ENCODE results near the gene MRAP2. TPM values are rescaled to one million over a fixed set of nuclear protein-coding genes. Genes with fewer than 3 reads are reported as not detected.
A peak's percentile ranks its signal among the peaks of the same experiment; 100 is the strongest.

The MRAP2 gene
- polyA plus RNA-seq, 1 donor from 2014 or later = 1.0 TPM

DNA sequence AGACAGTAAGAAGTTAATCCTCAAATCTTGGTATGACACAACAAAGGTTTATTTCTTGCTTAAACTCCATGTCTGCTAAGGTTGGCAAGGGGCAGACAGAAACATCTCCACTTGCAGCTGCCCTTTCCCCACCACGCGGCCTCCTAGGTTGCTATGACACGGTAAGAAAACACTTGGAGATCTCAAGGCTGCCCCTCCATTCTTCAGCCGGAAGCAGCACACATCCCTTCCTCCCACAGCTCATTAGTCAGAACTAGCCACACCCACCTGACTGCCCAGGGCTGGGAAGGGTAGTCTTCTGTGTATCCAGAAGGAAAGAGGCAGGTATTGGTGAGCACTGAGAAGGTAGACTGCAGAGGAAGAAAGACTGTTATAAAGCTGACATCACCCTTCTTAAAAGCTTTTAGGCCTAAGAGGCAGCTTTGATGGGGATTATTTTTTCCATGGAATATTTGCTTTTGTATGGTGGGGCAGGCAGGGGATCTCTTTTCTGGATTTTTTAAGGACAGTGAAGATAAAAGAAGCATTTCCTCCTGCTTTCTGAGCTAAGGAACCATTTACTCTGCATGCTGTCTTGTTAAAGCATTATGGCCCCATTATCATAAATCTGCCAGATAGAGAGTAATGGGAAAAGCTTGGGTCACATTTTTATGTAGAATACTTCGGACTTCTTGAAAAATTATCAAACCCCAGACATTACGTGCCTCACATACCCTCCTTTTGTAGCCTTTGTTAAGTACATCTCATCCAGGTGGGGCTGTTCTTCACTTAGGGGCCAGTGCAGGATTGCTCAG lies 41.6 kb downstream of the MRAP2 start:
- H3K27me3 ChIP-seq (ENCODE audit: insufficient read depth, low read depth, low read length) = no peaks in the 10 kb centered on the region
- no peaks in the 10 kb centered on the region for H3K9me3 ChIP-seq (ENCODE audit: low read length)
- H3K4me2 ChIP-seq (ENCODE audit: low read length) = no peak overlapping the region
- no peaks in the 10 kb centered on the region for H3F3A ChIP-seq (ENCODE audit: insufficient read depth, low read length, poor library complexity, severe bottlenecking)
- H3K9me2 ChIP-seq (ENCODE audit: insufficient read depth, low read length) = no peaks in the 10 kb centered on the region
- H2AFZ ChIP-seq (ENCODE audit: low read depth, low read length) = no peak overlapping the region
- peak overlapping the region; percentile 32 for H3K27ac ChIP-seq (ENCODE audit: low read length)
- no peaks in the 10 kb centered on the region for H4K20me1 ChIP-seq (ENCODE audit: insufficient read depth)
- no peaks in the 10 kb centered on the region for H3K36me3 ChIP-seq (ENCODE audit: insufficient read depth, low read length)
- H3K4me3 ChIP-seq (ENCODE audit: low read length) = no peak overlapping the region
- no peak overlapping the region for H3K9ac ChIP-seq (ENCODE audit: low read length)
- no peak for TF ChIP-seq MXI1 (conservative IDR thresholded peaks at IDR 0.05; ENCODE audit: poor library complexity, severe bottlenecking)
- no peak for TF ChIP-seq EZH2 (IDR thresholded peaks at IDR 0.05; ENCODE audit: borderline replicate concordance, insufficient read depth, low read length, poor library complexity, severe bottlenecking)
- TF ChIP-seq, protein P1, sequence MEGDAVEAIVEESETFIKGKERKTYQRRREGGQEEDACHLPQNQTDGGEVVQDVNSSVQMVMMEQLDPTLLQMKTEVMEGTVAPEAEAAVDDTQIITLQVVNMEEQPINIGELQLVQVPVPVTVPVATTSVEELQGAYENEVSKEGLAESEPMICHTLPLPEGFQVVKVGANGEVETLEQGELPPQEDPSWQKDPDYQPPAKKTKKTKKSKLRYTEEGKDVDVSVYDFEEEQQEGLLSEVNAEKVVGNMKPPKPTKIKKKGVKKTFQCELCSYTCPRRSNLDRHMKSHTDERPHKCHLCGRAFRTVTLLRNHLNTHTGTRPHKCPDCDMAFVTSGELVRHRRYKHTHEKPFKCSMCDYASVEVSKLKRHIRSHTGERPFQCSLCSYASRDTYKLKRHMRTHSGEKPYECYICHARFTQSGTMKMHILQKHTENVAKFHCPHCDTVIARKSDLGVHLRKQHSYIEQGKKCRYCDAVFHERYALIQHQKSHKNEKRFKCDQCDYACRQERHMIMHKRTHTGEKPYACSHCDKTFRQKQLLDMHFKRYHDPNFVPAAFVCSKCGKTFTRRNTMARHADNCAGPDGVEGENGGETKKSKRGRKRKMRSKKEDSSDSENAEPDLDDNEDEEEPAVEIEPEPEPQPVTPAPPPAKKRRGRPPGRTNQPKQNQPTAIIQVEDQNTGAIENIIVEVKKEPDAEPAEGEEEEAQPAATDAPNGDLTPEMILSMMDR (IDR thresholded peaks at IDR 0.05; ENCODE audit: poor library complexity, severe bottlenecking) = no peak
- no peak for TF ChIP-seq POLR2AphosphoS5 (IDR thresholded peaks at IDR 0.05)
- TF ChIP-seq RAD21 (conservative IDR thresholded peaks at IDR 0.05) = no peak
- TF ChIP-seq TAF1 (IDR thresholded peaks at IDR 0.05; ENCODE audit: low read depth) = no peak
- TF ChIP-seq, protein P2, sequence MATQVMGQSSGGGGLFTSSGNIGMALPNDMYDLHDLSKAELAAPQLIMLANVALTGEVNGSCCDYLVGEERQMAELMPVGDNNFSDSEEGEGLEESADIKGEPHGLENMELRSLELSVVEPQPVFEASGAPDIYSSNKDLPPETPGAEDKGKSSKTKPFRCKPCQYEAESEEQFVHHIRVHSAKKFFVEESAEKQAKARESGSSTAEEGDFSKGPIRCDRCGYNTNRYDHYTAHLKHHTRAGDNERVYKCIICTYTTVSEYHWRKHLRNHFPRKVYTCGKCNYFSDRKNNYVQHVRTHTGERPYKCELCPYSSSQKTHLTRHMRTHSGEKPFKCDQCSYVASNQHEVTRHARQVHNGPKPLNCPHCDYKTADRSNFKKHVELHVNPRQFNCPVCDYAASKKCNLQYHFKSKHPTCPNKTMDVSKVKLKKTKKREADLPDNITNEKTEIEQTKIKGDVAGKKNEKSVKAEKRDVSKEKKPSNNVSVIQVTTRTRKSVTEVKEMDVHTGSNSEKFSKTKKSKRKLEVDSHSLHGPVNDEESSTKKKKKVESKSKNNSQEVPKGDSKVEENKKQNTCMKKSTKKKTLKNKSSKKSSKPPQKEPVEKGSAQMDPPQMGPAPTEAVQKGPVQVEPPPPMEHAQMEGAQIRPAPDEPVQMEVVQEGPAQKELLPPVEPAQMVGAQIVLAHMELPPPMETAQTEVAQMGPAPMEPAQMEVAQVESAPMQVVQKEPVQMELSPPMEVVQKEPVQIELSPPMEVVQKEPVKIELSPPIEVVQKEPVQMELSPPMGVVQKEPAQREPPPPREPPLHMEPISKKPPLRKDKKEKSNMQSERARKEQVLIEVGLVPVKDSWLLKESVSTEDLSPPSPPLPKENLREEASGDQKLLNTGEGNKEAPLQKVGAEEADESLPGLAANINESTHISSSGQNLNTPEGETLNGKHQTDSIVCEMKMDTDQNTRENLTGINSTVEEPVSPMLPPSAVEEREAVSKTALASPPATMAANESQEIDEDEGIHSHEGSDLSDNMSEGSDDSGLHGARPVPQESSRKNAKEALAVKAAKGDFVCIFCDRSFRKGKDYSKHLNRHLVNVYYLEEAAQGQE (IDR thresholded peaks at IDR 0.05; ENCODE audit: borderline replicate concordance) = no peak
- TF ChIP-seq EP300 (conservative IDR thresholded peaks at IDR 0.05; ENCODE audit: poor library complexity, severe bottlenecking) = no peak
- TF ChIP-seq SMC3 (conservative IDR thresholded peaks at IDR 0.05; ENCODE audit: poor library complexity) = no peak
- no peaks in the 10 kb centered on the region for H3K79me2 ChIP-seq (replicated peaks; ENCODE audit: insufficient read depth, low read length)

DNA sequence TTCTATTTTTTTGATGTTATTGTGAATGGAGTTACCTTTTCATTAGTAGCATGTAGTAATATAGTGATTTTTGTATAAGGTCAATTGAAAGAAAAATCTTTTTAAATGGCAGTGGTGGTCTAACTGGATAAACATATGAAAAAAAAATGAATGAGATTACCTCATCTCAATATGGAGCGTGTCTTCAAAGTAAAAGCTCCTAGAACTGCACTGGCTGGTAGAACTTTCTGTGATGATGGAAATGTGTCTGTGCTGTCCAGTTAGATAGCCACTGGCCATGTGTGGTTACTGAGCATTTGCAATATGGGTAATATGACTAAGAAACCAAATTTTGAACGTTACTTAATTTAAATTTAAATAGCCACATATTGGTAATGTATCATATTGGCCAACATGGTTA lies 44.1 kb downstream of the MRAP2 start:
- Histone ChIP-seq H3K4me3 (ENCODE audit: low read length) (no peak overlapping the region), H3K36me3 (ENCODE audit: insufficient read depth, low read length) (no peaks in the 10 kb centered on the region), H3K79me2 (replicated peaks; ENCODE audit: insufficient read depth, low read length) (no peaks in the 10 kb centered on the region), H3K27ac (ENCODE audit: low read length) (no peak overlapping the region), H3K9ac (ENCODE audit: low read length) (no peak overlapping the region), H3F3A (ENCODE audit: insufficient read depth, low read length, poor library complexity, severe bottlenecking) (no peaks in the 10 kb centered on the region), H2AFZ (ENCODE audit: low read depth, low read length) (no peak overlapping the region), H3K9me2 (ENCODE audit: insufficient read depth, low read length) (no peaks in the 10 kb centered on the region), H3K9me3 (ENCODE audit: low read length) (no peaks in the 10 kb centered on the region), H3K27me3 (ENCODE audit: insufficient read depth, low read depth, low read length) (no peaks in the 10 kb centered on the region), H4K20me1 (ENCODE audit: insufficient read depth) (no peaks in the 10 kb centered on the region), H3K4me2 (ENCODE audit: low read length) (no peak overlapping the region)
- TF ChIP-seq EZH2 (IDR thresholded peaks at IDR 0.05; ENCODE audit: borderline replicate concordance, insufficient read depth, low read length, poor library complexity, severe bottlenecking) (no peak), TAF1 (IDR thresholded peaks at IDR 0.05; ENCODE audit: low read depth) (no peak), EP300 (conservative IDR thresholded peaks at IDR 0.05; ENCODE audit: poor library complexity, severe bottlenecking) (no peak), SMC3 (conservative IDR thresholded peaks at IDR 0.05; ENCODE audit: poor library complexity) (no peak), POLR2AphosphoS5 (IDR thresholded peaks at IDR 0.05) (no peak), MXI1 (conservative IDR thresholded peaks at IDR 0.05; ENCODE audit: poor library complexity, severe bottlenecking) (no peak), RAD21 (conservative IDR thresholded peaks at IDR 0.05) (no peak)
- TF ChIP-seq, protein P1 (IDR thresholded peaks at IDR 0.05; ENCODE audit: poor library complexity, severe bottlenecking) = no peak
- TF ChIP-seq, protein P2 (IDR thresholded peaks at IDR 0.05; ENCODE audit: borderline replicate concordance) = no peak

All from neural cell (in vitro differentiated cells).